Stimulated activated CD4-positive, alpha-beta T cell treated with anti-CD3 and anti-CD28 coated beads, Interleukin-15, amount 100 ng/mL, for 24 hours (primary cell): ENCODE results near the gene CEBPB.
"Not testable (repeated sequence)": the region's sequence is repeated elsewhere in the genome, so short reads cannot be mapped to it uniquely, and the experiment has no call there.

Source experiments
- DNase-seq: peaks from one replicate; pipeline ENCODE4 v3.0.0-alpha.2; 2020

The CEBPB gene

DNA sequence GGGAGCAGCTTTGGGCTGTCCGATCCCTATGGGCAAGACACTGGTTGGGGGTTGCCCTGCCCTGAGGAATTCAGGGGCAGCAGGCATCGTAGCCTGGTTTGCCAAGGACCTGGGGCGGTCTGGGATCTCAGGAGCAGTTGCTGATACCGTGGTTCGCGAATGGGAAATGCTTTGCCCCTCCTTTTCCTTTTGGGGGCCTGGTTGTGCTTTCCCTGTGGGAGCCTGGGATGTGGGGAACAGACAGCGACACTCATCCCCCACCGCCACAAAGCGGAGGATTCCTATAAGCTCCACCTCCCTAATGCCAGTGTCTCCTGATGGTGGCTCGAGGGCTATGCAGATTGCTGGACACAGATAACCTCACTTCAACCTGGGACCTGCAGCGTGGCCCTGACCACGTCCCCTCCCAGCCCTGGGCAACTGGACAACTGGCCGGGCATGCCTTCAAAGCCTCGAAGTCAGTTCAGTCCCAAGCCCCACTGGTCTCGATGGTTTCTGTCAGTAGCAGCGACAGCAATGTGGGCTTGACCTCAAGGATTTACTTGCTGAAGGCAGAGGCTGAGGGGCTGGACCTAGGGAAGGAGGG is 3.3 kb downstream of the CEBPB start:
- DNase-seq = no peak

DNA sequence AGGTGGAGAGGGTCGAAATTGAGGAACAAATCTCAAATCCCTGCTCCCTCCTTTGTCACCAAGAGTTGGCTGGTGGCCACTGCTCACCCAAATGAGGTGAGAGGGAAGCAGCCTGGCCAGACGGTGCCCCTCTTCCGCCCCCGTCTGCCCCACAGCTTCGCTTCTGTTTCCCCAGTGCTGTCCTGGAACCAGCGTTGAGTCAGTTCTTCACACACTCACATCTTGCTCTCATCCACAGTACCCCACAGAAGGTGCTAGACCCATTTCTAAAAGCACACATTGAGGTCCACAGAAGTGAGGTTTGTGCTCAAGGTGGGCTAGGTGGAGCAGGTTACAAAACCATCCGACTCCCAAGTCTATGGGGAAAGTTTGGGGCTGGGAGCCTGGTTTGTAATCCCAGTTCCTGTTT is 3.8 kb downstream of the CEBPB start:
- DNase-seq = peak; percentile 18

DNA sequence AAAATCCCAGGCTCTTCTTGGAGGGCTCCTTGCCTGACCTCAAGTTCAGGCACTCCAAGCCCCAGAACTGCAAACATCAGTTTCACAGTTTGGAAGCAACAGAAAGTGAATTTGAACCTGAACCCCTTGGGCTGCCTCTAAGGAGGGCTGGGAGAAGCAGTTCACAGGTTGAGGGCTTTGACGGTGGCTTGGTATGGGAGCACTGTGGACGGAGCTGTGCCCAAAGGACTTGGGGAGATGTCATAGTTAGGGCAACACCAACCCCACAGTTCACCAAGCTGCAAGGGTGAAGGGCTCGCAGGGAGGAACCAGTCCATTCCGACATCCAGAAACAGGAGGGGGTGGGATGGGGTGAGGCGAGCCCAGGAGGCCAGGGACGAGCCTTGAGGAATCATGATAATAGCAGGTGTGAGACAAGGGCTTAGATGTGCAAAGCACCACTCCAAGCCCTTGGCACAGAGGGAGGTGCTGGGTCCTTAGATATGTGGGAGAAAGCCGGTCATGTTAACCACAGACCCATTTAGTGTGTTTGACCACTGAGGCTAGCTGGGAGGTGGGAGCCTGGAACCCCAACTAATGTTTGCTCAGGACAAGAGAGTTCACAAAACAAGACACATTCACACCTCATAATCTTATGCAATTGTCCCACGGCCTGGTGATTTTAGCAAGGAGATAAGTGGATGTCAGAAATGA is 4.3 kb downstream of the CEBPB start:
- DNase-seq = no peak

DNA sequence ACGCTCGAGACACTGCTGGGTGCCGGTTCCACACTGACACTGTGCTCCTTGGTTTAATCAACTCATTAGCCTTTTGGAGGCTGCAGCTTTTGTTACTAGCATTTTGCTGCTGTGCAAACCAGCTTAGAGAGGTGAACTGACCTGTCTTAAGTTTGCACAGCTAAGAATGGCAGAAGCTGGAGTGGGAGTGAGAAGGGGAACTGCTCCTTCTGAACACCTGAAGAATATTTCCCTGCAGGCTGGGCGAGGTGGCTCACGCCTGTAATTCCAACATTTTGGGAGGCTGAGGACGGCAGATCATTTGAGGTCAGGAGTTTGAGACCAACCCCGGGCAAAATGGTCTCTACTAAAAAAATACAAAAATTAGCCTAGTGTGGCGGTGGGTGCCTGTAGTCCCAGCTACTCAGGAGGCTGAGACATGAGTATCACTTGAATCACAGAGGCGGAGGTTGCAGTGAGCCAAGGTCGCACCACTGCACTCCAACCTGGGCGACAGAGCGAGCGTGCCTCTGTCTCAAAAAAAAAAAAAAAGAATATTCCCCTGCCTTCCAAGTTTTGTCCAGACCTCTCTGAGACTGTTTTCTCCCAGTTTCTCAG is 5.0 kb downstream of the CEBPB start:
- DNase-seq = no peak

DNA sequence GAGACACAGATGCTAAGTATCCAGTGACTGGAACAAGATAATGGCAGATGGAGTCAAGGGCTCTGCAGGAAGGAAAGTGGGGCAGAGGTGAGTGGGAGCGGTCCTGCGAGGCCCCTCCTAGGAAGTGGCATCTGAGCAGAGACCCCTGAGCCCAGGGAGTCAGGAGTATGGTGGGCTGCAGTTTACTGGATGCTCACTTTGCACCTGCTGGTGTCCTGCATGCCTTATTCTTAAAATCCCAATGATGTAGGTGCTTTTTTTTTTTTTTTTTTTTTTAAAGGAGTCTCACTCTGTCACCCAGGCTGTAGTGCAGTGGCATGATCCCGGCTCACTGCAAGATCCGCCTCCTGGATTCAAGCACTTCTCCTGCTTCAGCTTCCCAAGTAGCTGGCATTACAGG is 5.6 kb downstream of the CEBPB start:
- no peak for DNase-seq

DNA sequence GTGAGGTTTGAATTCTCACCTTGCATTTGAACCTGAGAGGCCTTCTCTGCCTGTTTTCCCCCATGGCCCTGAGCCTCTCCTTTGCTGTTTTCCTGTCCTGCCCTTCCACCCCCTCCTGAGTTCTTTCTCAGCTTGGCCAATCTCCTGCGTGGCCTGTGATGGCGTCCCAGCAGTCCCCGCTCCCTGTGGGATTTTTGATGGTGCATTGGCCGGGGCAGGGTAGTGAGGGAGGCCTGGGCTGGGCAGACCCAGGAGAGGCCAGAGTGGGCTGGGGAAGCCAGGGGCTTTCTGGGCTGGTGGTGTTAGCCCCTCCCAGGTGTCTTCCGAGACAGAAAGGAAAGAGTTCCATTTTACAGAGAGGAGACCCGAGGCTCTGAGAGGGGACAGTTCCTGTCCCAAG is 6.3 kb downstream of the CEBPB start:
- no peak for DNase-seq

DNA sequence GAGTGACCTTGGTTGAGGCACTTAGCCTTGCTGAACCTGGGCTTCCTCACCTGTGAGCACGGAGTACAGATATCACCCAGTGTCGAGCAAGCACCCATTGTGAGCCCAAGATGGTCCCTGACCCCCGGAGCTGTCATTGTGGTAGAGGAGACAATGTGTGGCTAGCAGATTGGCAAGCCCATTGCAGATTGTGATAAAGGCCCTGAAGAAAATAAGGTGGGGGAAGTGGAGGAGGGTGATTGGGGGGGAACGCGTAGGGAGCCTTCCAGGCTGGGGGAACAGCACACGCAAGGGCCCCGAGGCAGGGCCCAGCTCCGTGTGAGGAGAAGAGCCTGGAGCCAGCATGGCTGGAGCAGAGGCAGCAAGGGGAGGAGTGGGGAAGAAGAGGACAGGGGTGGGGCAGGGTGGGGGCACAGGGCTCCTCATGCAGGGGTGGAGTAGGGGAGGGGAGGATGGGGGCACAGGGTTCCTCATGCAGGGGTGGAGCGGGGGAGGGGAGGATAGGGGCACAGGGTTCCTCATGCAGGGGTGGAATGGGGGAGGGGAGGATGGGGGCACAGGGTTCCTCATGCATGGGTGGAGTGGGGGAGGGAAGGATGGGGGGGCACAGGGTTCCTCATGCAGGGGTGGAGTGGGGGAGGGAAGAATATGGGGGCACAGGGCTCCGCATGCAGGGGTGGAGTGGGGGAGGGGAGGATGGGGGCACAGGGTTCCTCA is 7.0 kb downstream of the CEBPB start:
- DNase-seq = no peak

DNA sequence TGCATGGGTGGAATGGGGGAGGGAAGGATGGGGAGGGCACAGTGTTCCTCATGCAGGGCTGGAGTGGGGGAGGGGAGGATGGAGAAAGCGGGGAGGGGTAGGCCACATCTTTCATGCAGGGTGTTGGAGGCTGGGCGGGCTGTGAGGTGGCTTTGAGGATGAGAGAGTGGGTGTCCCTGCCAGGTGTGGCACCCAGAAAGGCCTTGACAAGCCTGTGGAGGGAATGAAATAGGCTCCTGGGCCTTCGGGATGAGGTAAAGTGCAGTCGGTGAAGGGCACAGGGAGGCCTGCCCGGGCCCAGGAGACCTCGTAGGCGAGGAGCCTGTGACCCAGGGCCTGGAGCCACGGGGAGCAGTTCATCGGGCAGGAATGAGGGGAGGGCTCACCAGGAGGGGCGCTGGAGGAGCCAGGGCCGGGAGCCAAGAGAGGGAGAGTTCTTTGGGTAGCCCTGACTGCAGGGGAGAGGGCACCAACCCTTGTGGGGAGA is 7.6 kb downstream of the CEBPB start:
- no peak for DNase-seq

DNA sequence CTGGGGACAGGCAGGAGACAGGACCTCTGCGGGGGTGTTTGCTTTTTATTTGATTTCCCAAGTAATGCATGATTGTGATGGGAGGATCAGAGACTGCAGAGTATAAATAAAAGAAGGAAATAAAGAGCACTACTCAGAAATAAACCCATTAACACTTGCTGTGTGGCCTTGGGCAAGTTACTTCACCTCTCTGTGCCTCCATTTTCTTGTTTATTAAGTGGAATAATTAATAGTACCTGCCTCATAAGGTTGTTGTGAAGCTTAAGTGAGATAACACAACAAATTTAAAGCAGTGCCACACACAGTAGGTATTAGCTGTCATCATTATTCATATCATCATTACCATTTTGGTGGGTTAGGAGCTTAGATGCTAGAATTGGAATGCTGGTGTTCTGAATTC is 8.1 kb downstream of the CEBPB start:
- DNase-seq = no peak

DNA sequence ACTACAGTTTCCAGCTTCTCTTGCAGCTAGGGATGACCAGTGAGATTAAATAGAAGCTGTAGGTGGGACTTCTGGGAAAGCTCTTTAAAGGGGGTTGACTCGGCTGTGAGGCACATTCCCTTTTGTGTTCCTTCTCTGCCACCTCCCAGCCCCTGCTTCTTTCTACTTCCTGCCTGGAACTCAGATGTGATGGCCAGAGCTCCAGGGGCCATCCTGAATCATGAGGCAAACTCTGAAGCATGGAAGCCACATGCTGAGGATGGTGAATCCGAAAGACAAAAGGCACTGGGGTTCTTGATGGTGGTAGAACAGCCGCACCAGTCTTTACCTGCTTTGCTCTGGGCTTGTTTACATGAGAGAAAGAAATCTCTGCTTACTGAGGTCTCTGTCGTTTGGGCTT is 9.1 kb downstream of the CEBPB start:
- DNase-seq = no peak

DNA sequence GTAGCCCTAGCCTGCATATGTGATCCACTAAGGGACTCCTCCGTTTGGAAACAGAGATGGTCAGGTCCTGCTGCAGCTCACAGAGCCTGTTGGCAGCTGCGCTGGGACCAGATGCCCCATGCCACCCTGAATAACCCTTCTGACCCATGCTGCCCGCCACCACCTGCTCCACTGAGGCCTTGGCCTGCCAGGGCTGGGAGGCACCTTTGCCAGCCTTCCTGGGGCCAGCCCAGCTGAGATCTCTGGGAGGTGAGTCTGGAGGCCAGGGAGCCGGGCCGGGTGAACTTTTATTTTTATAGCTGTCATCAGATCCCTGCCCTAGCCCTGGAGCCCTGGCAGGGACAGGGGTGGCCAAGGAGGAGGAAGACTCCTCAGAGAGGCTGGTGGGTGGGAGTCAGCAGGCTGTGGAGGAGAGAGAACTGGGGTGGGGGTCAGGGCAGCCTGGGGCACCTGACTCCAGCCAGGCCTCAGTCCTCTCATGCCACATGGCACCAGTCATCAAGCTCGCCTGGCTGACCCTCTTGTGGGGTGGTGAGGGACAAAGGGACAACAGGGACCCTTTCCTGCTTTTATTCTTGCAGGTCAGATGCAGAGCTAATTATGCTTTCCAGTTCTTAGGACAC is 10.0 kb downstream of the CEBPB start:
- DNase-seq = no peak

DNA sequence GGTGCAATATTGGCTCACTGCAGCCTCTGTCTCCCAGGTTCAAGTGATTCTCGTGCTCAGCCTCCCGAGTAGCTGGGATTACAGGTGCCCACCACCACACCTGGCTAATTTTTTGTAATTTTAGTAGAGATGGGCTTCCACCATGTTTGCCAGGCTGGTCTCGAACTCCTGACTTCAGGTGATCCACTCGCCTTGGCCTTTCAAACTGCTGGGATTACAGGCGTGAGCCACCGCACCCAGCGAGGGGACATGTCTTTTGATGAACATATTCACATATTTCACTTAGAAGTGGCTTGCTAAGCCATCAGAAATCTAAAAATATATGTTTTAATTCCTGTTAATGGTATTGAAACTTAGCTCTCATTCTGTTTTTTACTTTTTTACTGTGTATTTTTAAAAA is 11.1 kb downstream of the CEBPB start:
- not testable (repeated sequence) for DNase-seq

DNA sequence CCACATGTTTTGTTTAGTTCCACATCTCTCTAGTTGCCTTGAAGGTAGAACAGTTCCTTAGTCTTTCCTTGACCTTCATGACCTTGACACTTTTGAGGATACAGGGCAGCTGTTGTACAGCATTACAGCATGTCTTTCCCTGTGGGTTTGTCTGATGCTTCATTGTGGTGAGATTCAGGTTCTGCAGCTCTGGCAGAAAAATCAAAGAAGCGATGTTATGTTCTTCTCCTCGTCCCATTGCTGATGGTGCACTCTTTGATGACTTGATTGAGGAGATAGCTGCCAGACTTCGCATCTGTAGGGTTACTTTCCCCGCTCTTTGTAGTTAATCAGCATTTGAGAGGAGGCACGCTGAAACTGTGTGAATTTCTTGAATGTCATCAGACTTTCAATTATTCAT is 12.0 kb downstream of the CEBPB start:
- no peak for DNase-seq

DNA sequence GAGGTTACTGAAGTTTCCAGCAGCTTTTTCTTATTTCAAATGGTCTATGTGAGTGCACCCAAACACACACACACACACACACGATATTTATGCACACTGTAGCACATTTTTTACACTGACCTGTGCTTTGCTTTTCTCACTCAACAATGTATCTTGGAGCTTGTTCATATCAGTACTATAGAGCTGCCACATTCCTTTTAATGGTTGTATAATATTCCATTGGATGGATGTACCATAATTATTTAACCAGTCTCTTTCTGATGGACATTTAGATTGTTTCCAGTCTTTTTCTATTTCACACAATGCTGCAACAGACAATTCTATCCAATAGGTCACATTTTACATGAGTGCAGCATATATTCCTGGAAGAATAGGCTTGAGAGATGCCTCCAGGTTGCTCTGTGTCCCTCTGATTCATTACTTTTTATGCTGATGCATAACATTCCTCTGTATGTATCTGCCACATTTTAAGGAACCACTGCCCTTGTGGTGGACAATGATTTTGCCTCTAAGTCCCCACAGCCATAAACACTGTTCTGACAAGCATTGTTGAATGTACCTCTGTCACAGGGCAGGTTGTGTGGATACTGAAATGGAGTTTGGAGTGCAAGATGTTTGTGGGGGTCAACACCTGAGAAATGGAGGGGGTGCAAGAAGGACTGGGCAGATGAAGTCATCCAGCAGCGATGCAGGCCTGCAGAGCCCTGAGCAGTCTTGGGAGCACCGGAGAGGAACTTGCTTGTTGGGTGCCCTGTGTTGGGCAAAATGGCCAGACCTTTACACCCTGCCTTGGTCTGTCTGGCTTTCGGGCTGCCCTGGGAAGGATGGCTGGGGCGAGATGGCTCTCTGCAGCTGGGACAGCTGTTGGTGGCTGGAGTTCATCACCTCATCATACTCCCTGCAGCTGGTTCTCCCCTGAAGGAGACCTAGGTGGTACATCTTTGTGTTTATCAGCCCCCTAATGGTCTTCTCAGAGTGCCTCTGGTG is 13.6 kb downstream of the CEBPB start:
- DNase-seq = no peak

DNA sequence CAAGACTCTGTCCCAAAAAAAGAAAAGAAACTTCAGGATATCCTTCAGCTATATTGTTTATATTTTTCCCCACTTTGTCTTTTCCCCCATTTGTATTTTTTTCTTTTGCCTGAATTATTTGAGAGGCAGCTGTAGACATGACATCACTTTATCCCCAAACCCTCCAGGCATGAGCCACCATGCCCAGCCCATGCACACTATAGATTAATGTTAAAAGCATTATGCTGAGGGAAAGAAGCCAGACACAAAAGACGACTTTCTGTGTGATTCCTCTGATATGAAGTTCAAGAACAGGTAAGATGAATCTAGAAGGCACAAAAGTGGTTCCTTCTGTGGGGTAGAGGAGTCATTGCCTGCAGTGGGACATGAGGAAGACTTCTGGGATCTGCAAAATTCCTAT is 16.4 kb downstream of the CEBPB start:
- no peak for DNase-seq

DNA sequence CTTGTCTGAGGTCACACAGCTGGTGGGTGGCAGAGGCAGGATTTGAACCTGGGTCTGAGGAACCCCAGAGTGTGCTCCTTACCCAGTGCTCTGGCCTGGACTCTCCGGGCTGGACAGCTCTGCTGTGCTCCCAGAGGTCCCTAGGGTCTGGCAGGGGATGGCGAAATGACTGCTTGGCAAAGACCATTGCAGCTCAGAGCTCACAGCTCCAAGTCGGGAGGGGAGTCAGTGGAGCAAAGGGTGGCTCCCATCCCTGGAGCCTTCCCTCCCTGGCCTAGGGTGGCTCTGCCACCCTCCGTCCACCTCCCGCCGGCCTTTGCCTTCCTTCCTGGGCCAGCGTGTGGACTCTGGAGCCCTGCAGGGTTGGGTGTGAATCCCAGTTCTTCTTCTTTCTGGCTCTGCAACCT is 17.5 kb downstream of the CEBPB start:
- no peak for DNase-seq

DNA sequence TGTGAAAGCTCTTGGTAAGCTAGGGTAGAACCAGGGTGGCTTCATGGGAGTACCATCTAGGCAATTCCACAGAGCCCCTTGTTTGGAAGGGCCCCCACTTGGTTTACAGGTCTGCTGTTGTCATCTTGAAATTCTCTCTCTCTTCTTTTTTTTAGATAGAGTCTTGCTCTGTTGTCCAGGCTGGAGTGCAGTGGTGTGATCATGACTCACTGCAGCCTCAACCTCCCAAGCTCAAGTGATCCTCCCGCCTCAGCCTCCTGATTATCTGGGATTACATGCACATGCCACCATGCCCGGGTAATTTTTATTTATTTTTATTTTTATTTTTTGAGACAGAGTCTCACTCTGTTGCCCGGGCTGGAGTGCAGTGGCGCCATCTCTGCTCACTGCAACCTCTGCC is 18.2 kb downstream of the CEBPB start:
- DNase-seq = not testable (repeated sequence)

DNA sequence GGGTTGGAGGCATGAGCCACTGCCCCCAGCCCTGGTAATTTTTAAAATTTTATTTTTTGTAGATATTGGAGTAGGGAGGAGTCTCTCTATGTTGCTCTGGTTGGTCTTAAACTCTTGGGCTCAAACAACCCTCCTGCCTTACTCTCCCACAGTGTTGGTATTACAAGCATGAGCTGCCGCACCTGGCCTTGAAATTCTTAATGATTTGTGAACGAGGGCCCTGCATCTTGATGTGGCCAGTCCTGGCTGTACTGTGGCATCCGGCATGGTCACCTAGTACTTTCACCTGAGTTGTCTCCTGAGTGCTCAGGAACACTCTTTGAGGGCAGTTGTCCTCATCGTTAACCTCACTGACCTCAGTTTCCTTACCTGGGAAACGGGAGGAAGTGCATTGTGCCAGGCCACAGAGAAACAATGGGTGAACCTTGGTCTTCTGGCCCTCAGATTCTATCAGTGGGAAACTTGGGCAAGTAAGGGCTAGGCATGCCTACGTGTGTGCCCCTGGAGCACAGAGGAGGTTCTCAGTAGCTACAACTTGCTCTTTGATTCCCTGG is 19.5 kb downstream of the CEBPB start:
- DNase-seq = no peak

DNA sequence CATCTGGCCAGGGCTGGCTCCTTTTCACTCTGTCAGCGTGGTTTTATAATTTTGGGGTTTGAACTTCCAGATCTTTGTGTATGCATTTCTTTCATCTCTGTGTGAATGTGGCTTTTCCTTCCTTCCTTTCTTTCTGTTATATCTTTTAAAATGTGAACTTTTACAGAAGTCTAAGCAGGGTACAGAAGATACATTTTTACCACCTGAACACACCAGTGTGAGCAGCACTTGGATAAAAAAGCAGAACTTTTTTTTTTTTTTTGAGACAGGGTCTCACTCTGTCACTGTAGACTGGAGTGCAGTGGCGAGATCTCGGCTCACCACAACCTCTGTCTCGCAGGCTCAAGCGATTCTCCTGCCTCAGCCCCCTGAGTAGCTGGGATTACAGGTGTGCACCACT is 20.5 kb downstream of the CEBPB start:
- no peak for DNase-seq

DNA sequence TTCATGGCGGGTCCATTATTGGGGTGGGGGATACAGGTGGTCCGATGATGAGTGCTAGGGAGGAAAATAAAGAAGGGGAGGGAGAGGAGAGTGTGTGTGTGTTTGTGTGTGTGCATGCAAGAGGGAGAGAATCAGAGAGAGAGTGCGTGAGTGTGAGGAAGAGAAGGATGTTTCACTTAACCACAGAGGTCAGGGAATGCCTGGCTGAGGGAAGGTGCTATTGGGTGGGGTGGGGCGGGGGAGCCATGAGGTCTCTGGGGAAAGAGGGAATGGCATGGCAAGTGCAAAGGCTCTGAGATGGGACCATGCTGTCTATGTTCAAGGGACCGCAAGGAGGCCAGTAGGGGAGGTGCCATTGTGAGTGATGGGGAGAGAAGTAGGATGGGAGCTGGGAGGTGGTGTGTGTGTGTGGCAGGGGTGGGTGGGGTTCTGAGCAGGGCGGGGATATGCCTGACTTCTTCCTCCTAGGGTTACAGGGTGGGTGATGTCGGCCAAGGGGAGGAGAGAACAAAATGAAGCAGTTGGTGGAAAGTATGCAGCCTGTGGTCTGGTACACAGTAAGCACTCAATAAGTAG is 23.0 kb downstream of the CEBPB start:
- DNase-seq = no peak

DNA sequence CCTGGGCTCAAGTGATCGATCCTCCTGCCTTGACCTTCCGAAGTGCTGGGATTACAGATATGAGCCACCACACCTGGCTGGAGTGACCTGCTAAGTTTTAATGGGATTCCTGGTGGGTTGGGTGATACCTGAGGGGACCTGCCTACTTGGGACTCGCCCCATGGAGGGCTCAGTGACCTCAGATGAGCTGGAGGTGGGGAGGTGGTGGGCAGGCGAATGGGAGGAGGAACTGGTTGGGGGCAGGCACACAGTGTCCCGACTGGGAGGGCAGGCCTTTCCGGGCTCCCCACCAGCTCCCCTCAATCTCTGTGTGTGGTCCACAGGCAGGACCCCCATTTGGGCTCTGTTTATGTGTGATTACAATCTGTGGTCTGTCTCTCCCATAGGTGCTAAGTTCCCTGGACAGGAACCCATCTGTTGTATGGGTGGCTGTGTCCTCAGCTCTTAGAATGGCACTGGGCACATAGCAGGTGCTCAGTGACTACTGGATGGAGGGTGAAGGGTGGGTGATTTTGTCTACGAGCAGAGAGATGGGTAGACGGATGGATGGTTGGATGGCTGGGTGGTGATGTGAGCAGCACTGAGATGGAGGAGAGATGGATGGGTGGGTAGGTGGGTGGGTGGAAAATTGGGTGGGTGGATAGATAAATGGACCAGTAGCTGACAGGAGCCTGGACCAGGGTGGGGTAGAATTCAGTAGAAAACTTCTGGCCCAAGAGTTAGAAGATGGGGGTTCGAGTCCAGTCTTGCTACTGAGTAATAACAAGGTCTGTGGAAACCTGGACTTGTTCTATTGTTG is 23.8 kb downstream of the CEBPB start:
- no peak for DNase-seq
